Myocyte (in vitro differentiated cells): Measurements from ENCODE around the gene ARL4A. TPM values are rescaled to one million over a fixed set of nuclear protein-coding genes. Genes with fewer than 3 reads are reported as not detected.

Experiments used
- DNase-seq: peaks from one replicate; pipeline ENCODE4 v3.0.0-alpha.2; 2012; ENCODE audit warnings: low read depth
- total RNA-seq: library from RNA; depleted of rRNA; stranded (reverse); fragments of >200 nt; gene quantifications from 2 replicates; pipeline ENCODE4 v1.2.3, GENCODE V29; 2014

The ARL4A gene
- total RNA-seq, 1 donor from 2014 or later, result 38.4 TPM

DNA sequence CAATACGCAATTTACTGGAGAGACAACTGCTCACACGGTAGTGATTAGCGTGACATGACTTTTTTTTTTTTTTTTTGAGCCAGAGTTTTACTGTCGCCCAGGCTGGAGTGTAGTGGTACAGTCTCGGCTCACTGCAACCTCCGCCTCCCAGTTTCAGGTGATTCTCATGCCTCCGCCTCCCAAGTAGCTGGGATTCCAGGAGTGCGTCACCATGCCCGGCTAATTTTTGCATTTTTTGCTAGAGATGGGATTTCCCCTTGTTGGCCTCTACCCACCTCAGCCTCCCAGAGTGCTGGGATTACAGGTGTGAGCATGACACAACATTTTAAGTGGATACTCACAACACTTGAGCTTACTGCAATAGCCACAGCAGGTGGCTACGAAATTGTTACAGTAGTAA is 11.9 kb downstream of the ARL4A start:
- DNase-seq, result no peak

DNA sequence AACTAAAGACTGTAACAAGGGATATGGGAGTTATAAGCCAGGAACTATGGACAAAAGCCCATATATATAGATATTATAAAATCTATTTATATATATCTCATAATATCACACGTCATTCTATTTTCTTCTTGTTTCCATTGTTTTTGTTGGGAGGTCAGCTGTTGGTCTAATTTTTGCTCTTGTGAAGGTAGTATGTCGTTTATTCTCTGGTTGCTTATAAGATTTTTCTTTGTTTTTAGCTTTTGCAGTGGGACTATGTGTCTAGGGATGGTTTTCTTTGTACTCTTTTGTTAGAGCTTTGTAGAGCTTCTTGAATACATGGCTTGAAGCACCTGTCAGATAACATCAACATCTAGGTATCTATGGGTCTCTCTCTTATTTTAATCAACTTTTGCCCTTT is 14.0 kb downstream of the ARL4A start:
- no peak for DNase-seq

DNA sequence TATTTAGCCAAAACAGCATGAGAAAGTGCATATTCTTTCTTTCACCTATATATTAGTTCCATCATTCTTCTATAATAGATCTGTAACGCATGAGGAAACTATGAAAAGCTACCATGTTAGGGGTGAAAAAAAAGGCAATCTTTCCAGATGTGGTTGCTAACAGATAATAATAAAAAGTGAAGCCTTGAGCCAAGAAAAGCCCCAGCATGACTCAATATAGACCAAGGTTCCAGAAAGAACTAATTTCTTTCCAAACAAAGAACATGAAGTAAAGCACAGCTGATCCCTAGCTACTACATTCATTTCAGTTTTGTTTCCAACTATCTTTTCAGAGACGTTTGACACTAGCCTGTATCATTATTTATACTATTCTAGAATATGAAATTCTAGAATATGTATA is 16.4 kb downstream of the ARL4A start:
- no peak for DNase-seq

DNA sequence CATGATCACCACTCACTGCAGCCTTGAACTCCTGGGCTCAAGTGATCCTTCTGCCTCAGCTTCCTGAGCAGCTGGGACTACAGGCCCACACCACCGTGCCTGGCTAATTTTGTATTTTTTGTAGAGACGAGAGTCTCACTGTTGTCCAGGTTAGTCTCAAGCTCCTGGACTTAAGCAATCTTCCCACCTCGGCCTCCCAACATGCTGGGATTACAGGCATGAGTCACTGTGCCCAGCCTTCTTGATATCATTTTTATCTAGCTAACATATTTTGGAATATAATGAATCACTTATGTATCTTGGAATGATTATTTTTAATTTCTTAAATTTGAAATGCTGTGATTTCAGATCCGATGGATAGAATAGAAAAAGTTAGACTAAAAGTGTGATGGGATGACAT is 18.4 kb downstream of the ARL4A start:
- no peak for DNase-seq

DNA sequence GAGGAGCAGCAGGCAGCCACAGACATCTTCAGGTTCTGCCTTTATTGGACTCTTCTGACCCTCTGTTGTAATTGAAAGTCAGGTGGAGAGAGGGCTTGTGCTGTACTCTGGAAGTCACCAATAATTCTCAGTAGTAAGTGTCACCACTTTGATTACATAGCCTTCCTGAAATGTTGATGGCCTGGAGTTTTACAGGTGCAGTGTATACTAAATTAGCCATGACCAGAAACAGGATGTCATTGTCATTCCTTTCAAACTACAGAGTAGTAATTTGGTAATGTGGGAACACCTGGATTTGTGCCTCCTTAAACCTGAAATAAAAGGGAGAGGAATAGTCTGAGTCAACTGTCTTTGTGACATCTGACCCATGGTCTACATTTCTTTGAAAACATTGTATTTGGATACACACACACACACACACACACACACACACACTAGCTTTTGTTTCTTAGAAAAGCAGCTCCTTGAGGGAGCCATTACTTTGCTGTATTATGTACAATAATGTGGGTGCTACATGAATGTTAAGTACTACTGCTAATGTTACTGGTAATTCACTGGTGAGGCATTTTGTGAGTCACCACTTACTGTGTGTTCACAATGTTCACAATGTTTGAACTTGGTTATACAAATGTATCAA is 19.6 kb downstream of the ARL4A start:
- DNase-seq, result no peak

DNA sequence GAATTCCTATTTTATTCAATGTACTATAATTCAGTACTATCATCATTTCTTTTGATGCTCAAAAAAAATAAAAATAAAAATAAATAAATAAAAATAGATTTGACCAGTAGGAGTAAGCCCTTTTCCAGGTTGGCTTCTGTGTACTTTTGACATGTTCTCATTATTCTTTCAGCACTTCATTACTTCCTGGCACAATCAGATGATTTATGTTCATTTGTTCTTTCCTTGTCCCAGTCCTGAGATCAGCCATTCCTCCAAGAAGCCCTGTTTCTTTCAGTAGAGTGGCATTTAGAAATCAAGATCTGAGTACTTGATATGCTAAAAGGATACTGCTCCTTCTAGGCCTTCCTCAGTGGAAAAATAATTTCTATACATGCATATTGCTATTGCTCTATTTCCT is 20.9 kb downstream of the ARL4A start:
- no peak for DNase-seq

DNA sequence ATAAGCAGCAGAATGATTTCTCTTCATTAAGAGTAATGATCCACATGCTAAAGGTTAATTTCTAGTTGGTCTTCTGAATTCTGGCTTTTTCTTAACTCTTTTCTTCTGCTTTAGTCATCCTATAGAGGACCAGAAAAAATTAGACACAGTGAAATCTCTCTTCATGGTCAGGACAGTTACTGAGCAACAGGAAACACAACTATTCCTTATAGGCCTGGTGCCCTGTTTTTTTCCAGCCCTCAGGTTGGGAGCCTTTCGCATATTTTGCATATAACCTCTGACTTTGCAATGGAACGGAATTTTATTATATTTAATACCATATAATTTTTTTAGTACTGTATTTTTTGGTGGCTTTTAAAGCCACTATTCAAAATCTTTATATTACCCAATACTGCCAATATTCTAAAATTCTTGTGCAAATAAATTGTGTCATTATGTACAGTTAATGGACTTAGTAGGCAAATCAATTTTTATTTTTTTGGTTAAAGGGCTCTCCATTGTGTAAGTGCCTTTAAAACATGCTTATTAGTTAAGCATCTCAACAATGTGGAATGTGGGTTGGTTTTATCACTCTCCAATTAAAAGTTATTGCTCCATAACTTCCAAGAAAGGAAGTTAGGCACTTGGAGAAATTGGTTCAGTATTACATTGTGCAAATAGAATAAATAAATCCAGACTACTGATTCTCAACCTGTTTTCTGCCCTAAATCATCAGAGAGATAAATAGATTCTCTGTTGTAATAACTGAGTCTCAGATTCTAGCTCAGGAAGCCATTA is 22.5 kb downstream of the ARL4A start:
- DNase-seq, result no peak

DNA sequence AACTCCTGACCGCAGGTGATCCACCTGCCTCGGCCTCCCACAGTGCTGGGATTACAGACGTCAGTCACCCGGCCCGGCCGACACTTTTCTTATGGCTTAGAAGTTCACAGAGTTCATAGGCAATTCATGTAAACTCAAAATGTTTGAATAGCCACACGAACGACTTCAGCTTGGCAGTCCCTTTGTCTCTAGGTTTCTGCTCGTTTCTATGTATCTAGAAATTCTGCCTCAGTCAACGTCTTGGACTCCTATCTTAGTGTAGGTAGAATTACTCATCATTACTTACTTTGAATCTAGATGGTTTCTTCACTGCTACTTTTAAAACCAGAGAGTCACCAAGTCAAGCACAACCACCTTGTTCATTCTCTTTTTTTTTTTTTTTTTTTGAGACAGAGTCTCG is 23.7 kb downstream of the ARL4A start:
- DNase-seq, result no peak

DNA sequence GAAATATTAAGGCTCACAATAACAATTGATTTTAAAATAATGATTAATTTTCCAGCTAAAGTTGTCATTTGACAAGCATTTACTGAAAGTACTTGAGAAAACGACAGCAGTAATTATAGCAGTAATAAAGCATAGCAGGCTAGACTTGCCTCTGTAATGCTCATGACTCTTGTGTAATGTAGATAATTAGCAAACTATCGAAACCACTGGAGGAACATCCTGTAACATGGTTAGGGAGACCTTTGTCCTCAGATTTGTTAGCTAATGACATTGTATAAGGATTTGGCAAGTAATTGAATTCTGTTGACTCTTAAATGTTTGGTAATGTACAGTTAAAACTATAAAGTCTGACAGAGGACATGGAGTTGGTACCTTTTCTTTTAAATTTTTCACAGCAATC is 24.8 kb downstream of the ARL4A start:
- DNase-seq, result no peak

DNA sequence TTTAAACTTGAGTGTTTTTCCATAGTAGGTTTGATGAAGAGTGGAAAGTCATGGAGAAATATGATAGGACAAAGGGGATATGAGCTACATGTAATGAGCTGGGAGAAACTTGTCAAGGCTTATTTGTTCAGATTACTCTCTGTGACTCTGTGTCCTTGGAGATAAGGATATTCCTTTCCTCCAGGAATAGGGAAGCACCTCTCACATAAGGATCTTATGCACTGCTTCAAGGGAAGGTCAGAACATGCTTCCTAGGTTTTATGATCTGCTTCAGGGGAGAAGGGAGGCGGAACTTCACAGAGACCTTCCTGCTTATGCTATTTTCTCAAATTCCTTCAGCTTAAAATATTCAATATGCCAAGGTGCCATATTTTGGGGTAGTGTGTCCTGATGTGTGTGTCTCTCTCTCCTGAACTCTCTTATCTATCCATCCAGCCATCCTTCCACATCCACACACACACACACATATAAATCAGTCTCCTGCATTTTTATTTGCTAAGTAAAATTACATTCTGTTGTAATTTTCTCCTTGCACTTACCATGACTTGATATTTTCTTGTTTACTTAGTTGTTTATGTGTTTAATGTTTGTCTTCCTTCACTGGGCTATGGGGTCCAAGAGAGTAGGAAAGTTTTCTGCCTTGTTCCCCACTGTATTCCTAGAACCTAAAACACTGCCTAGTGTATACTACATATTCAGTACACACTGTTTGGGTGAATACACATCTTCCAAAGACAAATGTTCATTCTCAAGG is 26.4 kb downstream of the ARL4A start:
- no peak for DNase-seq

DNA sequence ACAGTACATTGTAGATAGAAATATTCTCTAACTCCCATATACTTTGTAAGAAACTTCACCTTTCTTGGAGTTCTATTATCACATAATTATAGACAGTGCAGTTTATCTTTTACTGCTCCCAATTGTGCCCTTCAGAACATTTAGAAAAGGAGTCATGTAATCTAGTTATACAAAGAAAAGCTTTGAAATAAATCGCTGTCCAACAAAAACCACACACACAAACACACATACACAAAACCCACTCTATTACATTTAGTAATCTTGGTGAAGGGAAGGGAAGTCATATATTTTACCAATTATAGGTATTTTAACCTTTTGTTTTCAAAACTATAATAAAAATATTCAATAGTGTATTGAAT is 26.9 kb downstream of the ARL4A start:
- no peak for DNase-seq

DNA sequence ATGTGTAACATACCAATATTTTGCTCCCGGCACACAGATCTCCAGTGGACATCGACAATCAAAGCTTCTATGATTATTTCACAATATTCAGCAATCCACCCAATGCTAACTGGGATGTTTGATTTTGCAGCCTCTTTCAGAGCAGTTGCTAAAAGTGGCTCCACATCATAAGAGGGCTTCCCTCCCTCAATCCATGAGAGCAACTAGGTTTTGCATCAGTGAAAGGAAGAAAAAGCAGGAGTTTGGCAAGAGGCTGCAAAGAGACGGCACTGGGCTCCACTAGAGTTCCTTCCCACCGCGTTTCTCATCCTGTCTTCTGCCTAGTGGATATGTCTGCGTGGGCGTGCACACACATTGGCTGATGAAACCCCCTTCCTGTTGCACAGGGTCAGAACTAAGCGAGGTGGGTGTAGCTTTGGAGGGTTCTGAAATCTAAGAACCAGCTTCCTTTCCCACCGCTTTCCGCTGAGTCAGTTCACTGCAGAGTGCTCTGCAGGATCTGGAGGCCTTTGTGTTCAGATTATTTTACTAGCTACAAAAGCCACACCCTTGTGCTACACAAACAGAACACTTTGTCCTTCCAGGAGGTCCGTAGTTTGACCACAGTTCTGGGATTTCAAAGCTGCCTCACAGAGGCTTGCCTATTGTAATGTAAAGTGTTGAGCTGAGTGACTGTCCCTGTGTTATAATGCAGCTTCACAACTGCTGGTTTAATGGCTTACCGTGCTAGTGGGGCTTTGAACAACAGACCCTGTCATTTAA is 28.1 kb downstream of the ARL4A start:
- DNase-seq, result peak; percentile 91

DNA sequence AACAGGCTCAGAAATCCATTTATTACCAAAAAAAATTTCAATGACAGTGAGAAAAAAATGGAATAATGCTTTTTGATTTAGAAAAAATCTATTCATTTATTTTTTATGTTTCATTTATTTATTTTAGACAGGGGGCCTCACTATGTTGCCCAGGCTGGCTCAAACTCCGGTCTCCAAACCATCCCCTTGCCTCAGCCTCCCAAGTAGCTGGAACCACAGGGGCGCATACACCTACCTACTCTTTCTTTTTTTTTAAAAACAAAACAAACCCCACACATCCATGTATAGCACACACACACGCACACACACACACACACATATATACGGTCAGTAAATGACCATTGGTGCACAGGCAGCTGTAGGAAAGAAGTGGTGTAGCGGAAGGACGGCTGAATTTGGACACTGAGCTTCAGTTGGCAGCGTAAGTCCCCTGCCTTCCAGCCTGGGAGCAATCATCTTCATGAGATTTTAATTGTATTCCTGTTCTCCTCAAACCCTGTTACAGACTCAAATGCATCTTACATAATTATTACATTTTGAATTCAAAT is 28.8 kb downstream of the ARL4A start:
- no peak for DNase-seq

DNA sequence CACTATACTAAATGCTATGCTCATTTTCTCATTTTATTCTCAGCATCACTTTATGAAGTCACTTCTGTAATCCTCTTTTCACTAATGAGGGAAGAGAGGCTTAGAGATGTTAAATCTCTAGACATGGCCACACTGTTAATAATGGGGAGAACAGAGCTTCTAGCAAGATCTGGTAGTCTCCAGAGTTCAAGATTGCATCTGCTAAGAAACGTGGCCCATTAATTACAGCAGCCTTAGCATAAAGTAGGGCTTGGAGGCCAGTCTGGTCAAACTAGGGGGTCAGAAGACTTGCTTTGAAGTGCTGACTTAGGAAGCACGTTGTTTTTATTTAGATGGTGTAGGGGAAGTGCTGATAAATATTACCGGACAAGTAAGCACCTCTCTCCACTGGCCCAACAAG is 29.3 kb downstream of the ARL4A start:
- no peak for DNase-seq

DNA sequence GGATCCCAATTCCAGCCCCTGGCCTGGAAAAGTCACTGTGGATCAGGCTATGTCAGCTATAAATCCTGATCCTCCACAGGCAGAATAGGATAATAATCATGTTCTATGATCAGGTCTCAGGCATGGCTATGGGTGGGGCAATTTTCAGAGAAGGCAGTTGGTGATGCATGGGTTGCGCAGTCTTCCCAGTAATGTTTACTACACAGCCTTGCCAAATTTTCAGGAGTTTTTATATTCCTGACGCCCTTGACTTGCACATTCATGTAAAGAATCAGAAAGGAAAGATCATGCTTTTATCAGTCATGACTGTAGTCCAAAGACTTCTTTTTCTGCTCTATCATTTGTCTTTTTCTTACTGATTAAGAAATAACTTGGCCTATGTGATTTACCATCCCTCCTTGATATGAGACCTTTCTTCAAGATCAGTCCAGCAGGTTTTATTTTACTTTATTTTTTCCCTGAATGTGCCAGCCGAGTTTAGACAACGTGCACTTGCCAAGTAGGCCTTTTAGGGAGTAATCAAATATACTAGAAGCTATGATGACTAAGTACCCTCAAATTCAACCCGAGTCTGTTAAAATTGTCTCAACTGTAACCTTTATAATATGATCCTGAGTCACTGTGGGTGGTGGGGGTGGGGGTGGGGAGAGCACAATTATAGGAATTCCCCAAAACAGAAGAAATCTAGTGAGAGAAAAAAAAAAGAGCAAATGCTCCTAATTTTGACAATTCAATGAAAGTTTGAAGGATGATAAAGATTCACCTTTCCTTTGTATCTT is 31.9 kb downstream of the ARL4A start:
- peak; percentile 78 for DNase-seq

DNA sequence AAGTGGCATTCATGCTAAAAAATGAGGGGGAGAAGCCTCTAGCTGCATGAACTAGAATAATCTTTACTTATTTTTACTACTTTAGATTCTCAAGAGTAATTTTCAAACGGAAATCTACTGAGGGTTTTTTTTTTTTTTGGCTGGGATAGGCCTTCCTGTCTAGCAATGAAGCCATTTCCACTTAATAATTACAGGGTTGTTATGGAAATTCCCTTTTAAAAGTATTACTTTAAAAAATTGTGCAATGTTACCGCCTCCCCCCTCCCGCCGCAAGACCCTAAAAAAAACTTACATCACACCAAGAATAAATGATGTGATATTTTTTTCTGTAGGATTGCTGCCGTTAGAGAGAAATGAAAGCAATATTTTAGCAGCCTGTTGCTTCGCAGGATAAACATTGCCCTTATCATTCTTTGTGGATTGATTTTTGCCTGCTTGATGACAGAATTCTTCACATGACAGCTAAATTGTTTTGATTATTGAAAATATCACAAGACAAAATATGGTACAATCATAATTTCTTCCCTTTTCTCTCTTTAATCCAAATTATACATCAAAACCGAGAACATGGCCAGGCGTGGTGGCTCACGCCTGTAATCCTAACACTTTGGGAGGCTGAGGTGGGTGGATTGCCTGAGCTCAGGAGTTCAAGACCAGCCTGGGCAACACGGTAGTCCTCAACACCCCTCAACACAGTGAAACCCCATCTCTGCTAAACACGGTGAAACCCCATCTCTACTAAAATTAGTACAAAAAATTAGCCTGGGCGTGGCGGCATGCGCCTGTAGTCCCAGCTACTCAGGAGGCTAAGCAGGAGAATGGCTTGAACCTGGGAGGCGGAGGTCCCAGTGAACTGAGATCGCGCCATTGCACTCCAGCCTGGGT is 32.8 kb downstream of the ARL4A start:
- no peak for DNase-seq

DNA sequence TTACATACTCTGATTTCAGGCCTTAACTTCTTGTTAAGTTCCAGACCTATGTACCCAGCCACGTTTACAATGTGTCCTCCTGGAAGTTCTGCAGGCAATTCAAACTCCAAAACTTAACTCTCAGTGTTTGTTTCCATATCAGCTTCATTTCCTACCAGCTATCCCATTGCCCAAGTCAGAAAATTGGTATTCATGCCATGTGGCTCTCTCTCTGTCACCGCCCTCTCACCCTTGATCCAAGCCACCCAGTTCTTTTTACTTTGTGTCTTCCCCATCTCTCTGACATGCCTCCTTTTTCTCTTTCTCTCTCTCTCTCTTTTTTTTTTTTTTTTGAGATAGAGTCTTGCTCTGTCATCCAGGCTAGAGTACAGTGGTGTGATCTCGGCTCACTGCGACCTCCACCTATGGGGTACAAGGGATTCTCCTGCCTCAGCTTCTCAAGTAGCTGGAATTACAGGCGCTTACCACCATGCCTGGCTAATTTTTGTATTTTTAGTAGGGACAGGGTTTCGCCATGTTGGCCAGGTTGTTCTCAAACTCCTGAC is 33.9 kb downstream of the ARL4A start:
- DNase-seq, result no peak

DNA sequence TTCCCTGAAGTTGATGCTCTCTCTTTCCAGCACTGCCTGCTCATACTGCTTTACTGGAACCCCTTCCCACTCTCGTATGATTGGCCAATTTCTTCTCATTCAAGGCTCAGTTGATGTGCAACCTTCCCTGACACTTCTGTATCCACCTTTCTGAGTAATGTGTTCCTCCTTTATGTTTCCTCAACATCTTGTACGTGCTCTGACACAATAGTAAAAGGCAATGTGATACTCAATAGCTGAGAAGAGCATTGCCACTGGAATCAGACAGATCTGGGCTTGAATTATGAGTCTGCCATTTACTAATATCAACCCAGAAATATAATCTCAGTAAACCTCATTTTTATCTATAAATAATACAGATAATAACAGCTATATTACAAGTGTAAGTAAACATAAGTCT is 34.7 kb downstream of the ARL4A start:
- DNase-seq, result no peak
